Activated T-helper 2 cell treated with anti-CD3 and anti-CD28 coated beads, Interferon-gamma antibody, Interleukin-2, Interleukin-4, amounts not matched to agents 10 μg/mL and 5 μg/mL and 100 μg/mL, durations not matched to agents 14 hours and 24 hours and 36 hours (primary cell): ENCODE data around the gene SLC35A5. TPM values are rescaled to one million over a fixed set of nuclear protein-coding genes. Genes with fewer than 3 reads are reported as not detected.

Source experiments
- DNase-seq: peaks from one replicate; pipeline ENCODE4 v3.0.0; 2021; ENCODE audit warnings: low spot score
- H3K27ac Mint-ChIP-seq: one replicate; pipeline ENCODE4 v1.8.0; 2021; ENCODE audit warnings: mixed read lengths
- H3K27me3 Mint-ChIP-seq: one replicate; pipeline ENCODE4 v1.8.0; 2021; ENCODE audit warnings: low read depth, mixed read lengths
- H3K36me3 Mint-ChIP-seq: one replicate; pipeline ENCODE4 v1.8.0; 2021; ENCODE audit warnings: low read depth, mixed read lengths
- H3K4me1 Mint-ChIP-seq: one replicate; pipeline ENCODE4 v1.8.0; 2021; ENCODE audit warnings: low read depth, mixed read lengths
- H3K4me3 Mint-ChIP-seq: one replicate; pipeline ENCODE4 v1.8.0; 2021; ENCODE audit warnings: low read depth, mild to moderate bottlenecking, moderate library complexity, mixed read lengths
- H3K9me3 Mint-ChIP-seq: one replicate; pipeline ENCODE4 v1.8.0; 2021; ENCODE audit warnings: mixed read lengths
- intact Hi-C: fragments of 100-400 bp; cut with micrococcal nuclease; formaldehyde crosslinking; loops from one replicate; pipeline ENCODE4 v1.15.1; 2023
- total RNA-seq: library from RNA; stranded (reverse); gene quantifications from 2 replicates; pipeline ENCODE4 v1.2.3, GENCODE V29; 2022

The SLC35A5 gene
- total RNA-seq, 1 donor from 2014 or later = 12.6 TPM

DNA sequence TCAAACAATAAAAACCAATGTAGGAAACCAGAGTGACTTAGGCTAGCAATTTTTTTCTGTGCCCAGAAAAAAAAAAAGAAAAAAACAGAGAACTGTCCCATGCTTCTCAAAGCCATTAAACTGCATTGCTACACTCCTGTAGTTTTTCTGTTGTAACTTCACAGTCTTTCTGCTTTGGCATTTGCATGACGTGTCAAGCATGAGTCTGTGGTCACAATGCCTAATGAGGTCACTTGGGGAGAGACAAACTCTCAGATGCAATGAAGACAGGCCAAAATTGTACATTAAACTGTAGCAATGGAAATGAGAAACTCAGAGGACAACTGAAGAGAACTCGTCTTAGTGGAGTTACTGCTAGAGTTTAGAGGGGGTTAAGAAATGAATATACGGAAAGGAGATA, 48.3 kb downstream of the SLC35A5 start:
- no peak for DNase-seq
- peaks cover 32% of the 10 kb centered on the region for H3K27me3 Mint-ChIP-seq
- H3K27ac Mint-ChIP-seq = no peak overlapping the region
- intact Hi-C loops = no loop called here
- no peak overlapping the region for H3K4me3 Mint-ChIP-seq
- no peaks in the 10 kb centered on the region for H3K36me3 Mint-ChIP-seq
- H3K9me3 Mint-ChIP-seq = no peaks in the 10 kb centered on the region
- H3K4me1 Mint-ChIP-seq = peaks cover 4% of the 10 kb centered on the region

- no peaks in the 10 kb centered on the region for H3K36me3 Mint-ChIP-seq
- peaks cover 27% of the 10 kb centered on the region for H3K27me3 Mint-ChIP-seq
- H3K4me1 Mint-ChIP-seq = no peaks in the 10 kb centered on the region
- H3K4me3 Mint-ChIP-seq = no peak overlapping the region
- H3K27ac Mint-ChIP-seq = no peak overlapping the region
- H3K9me3 Mint-ChIP-seq = no peaks in the 10 kb centered on the region
- no peak for DNase-seq
- intact Hi-C loops = no loop called here
Observed at GRCh38 chr3:112611752-112612515, 50.1 kb downstream of the SLC35A5 start.

DNA sequence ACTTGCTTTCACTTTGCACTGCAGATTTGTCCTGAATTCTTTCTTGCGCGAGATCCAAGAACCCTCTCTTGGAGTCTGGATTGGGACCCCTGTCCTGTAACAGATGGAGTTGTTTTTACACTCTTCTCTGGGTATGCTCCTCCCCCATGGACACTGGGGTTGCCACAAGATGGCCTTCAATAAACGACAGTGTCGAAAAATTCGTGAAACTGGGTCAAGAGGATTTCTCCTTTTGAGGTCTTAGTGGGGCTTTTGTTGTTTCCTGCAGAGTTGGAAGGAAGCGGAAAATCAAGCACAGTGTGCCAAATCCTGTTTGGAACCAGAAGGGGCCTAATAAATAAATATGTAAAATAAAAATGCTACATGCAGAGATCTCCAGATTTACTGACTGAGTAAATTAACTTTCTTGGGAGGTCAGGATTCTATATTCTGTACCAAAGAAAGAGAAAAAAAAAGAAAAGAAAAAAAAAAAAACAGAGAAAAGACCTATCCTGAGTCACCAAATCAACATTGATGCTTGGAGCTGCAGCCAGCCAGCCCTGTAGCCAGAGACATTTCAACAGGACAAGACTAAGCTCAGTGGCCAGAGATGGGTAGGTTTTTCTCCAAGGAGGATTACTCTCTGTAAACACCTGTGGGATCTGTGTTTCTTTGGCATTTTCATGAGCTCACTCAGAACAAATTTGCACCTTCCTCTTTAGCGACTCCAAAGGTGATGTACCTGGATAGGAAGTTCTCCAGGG, 54.3 kb downstream of the SLC35A5 start:
- no peak for DNase-seq
- intact Hi-C loops = no loop called here
- Mint-ChIP-seq H3K4me3 (no peak overlapping the region), H3K27ac (no peak overlapping the region), H3K27me3 (peaks cover 11% of the 10 kb centered on the region), H3K4me1 (no peaks in the 10 kb centered on the region), H3K9me3 (no peaks in the 10 kb centered on the region), H3K36me3 (no peaks in the 10 kb centered on the region)

- H3K36me3 Mint-ChIP-seq = no peaks in the 10 kb centered on the region
- H3K27me3 Mint-ChIP-seq = peaks cover 17% of the 10 kb centered on the region
- intact Hi-C loops = no loop called here
- no peak overlapping the region for H3K4me3 Mint-ChIP-seq
- H3K4me1 Mint-ChIP-seq = no peaks in the 10 kb centered on the region
- no peak overlapping the region for H3K27ac Mint-ChIP-seq
- DNase-seq = no peak
- no peaks in the 10 kb centered on the region for H3K9me3 Mint-ChIP-seq
Observed at GRCh38 chr3:112617285-112617684, 55.4 kb downstream of the SLC35A5 start.

GRCh38 chr3:112619295-112619694, 57.5 kb downstream of the SLC35A5 start:
- no peaks in the 10 kb centered on the region for H3K4me1 Mint-ChIP-seq
- H3K9me3 Mint-ChIP-seq = no peaks in the 10 kb centered on the region
- DNase-seq = no peak
- H3K36me3 Mint-ChIP-seq = no peaks in the 10 kb centered on the region
- H3K27me3 Mint-ChIP-seq = peaks cover 23% of the 10 kb centered on the region
- no peak overlapping the region for H3K4me3 Mint-ChIP-seq
- H3K27ac Mint-ChIP-seq = no peak overlapping the region
- intact Hi-C loops = no loop called here

- Mint-ChIP-seq H3K4me3 (no peak overlapping the region), H3K27ac (no peak overlapping the region), H3K9me3 (no peaks in the 10 kb centered on the region), H3K36me3 (no peaks in the 10 kb centered on the region), H3K27me3 (peaks cover 35% of the 10 kb centered on the region), H3K4me1 (no peaks in the 10 kb centered on the region)
- no peak for DNase-seq
- intact Hi-C loops = no loop called here
Observed at GRCh38 chr3:112623213-112623612, 61.4 kb downstream of the SLC35A5 start.

- Mint-ChIP-seq H3K27ac (no peak overlapping the region), H3K36me3 (no peaks in the 10 kb centered on the region), H3K9me3 (no peaks in the 10 kb centered on the region), H3K4me1 (no peaks in the 10 kb centered on the region), H3K4me3 (no peak overlapping the region), H3K27me3 (peaks cover 38% of the 10 kb centered on the region)
- DNase-seq = no peak
- intact Hi-C loops = no loop called here
Observed at GRCh38 chr3:112623717-112624116, 61.9 kb downstream of the SLC35A5 start.

- Mint-ChIP-seq H3K27ac (no peak overlapping the region), H3K9me3 (no peaks in the 10 kb centered on the region), H3K27me3 (peaks cover 37% of the 10 kb centered on the region), H3K36me3 (no peaks in the 10 kb centered on the region), H3K4me1 (peaks cover 4% of the 10 kb centered on the region), H3K4me3 (no peak overlapping the region)
- intact Hi-C loops = no loop called here
- no peak for DNase-seq
Observed at GRCh38 chr3:112627419-112627818, 65.6 kb downstream of the SLC35A5 start.

GRCh38 chr3:112627919-112628466, 66.1 kb downstream of the SLC35A5 start:
- no peaks in the 10 kb centered on the region for H3K9me3 Mint-ChIP-seq
- no peak overlapping the region for H3K27ac Mint-ChIP-seq
- peaks cover 37% of the 10 kb centered on the region for H3K27me3 Mint-ChIP-seq
- no peak for DNase-seq
- H3K4me1 Mint-ChIP-seq = peaks cover 4% of the 10 kb centered on the region
- H3K36me3 Mint-ChIP-seq = no peaks in the 10 kb centered on the region
- H3K4me3 Mint-ChIP-seq = no peak overlapping the region
- intact Hi-C loops = no loop called here

GRCh38 chr3:112629425-112629824, 67.6 kb downstream of the SLC35A5 start:
- Mint-ChIP-seq H3K4me3 (no peak overlapping the region), H3K27ac (no peak overlapping the region), H3K9me3 (no peaks in the 10 kb centered on the region), H3K36me3 (no peaks in the 10 kb centered on the region), H3K27me3 (peaks cover 31% of the 10 kb centered on the region), H3K4me1 (peaks cover 4% of the 10 kb centered on the region)
- DNase-seq = no peak
- intact Hi-C loops = no loop called here

DNA sequence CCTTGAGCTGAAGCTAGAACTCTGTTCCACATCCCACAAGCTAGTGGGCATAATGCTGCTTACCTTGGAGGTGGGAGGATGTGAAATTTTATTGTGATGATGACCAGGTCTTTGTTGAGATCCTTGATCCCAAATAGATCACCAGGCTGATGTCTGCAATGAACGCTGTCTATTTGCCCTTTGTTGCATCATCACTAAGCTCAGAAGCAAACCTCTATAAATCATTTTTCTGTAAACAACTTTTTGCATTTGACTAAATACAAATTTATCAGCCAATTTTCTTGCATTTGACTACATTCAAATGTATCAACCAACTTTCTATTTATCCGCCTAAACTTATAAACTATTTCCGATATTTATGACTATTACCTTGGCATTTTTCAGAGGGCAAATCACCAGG, 69.4 kb downstream of the SLC35A5 start:
- H3K9me3 Mint-ChIP-seq = no peaks in the 10 kb centered on the region
- H3K27ac Mint-ChIP-seq = no peak overlapping the region
- H3K27me3 Mint-ChIP-seq = peaks cover 21% of the 10 kb centered on the region
- H3K4me1 Mint-ChIP-seq = peaks cover 16% of the 10 kb centered on the region
- DNase-seq = no peak
- no peaks in the 10 kb centered on the region for H3K36me3 Mint-ChIP-seq
- intact Hi-C loops = no loop called here
- H3K4me3 Mint-ChIP-seq = no peak overlapping the region

GRCh38 chr3:112632596-112632995, 70.8 kb downstream of the SLC35A5 start:
- H3K27me3 Mint-ChIP-seq = peaks cover 19% of the 10 kb centered on the region
- no peaks in the 10 kb centered on the region for H3K9me3 Mint-ChIP-seq
- no peak overlapping the region for H3K4me3 Mint-ChIP-seq
- H3K4me1 Mint-ChIP-seq = peaks cover 16% of the 10 kb centered on the region
- no peak for DNase-seq
- H3K36me3 Mint-ChIP-seq = no peaks in the 10 kb centered on the region
- intact Hi-C loops = no loop called here
- no peak overlapping the region for H3K27ac Mint-ChIP-seq

- peaks cover 13% of the 10 kb centered on the region for H3K27me3 Mint-ChIP-seq
- no peak overlapping the region for H3K4me3 Mint-ChIP-seq
- peaks cover 16% of the 10 kb centered on the region for H3K4me1 Mint-ChIP-seq
- intact Hi-C loops = no loop called here
- no peaks in the 10 kb centered on the region for H3K9me3 Mint-ChIP-seq
- no peak for DNase-seq
- H3K27ac Mint-ChIP-seq = no peak overlapping the region
- H3K36me3 Mint-ChIP-seq = no peaks in the 10 kb centered on the region
Observed at GRCh38 chr3:112633191-112633590, 71.3 kb downstream of the SLC35A5 start.
